Stimulated activated CD4-positive, alpha-beta T cell treated with anti-CD3 and anti-CD28 coated beads, Interleukin-15, amount 100 ng/mL, for 48 hours (primary cell): ENCODE results near the gene PRKCSH.
"Not testable (repeated sequence)": the region's sequence is repeated elsewhere in the genome, so short reads cannot be mapped to it uniquely, and the experiment has no call there.

Source experiments
- DNase-seq, 2 donors: peaks; one replicate each; pipeline ENCODE4 v3.0.0-alpha.2; 2020; ENCODE audit warnings: low read depth in 2 of 2

The PRKCSH gene

GRCh38 chr19:11418549-11419506 lies 16.6 kb upstream of the PRKCSH start, which contains the start of gene RGL3:
RGL3 (minus strand) TSS chr19:11419314; CDS start chr19:11419278, 36 bp downstream.
- no peak for DNase-seq

GRCh38 chr19:11420429-11421370 lies 14.7 kb upstream of the PRKCSH start:
- no peak for DNase-seq

- DNase-seq = peak; percentile 30 to 46
Measured at GRCh38 chr19:11421371-11422098, 13.9 kb upstream of the PRKCSH start.

DNA sequence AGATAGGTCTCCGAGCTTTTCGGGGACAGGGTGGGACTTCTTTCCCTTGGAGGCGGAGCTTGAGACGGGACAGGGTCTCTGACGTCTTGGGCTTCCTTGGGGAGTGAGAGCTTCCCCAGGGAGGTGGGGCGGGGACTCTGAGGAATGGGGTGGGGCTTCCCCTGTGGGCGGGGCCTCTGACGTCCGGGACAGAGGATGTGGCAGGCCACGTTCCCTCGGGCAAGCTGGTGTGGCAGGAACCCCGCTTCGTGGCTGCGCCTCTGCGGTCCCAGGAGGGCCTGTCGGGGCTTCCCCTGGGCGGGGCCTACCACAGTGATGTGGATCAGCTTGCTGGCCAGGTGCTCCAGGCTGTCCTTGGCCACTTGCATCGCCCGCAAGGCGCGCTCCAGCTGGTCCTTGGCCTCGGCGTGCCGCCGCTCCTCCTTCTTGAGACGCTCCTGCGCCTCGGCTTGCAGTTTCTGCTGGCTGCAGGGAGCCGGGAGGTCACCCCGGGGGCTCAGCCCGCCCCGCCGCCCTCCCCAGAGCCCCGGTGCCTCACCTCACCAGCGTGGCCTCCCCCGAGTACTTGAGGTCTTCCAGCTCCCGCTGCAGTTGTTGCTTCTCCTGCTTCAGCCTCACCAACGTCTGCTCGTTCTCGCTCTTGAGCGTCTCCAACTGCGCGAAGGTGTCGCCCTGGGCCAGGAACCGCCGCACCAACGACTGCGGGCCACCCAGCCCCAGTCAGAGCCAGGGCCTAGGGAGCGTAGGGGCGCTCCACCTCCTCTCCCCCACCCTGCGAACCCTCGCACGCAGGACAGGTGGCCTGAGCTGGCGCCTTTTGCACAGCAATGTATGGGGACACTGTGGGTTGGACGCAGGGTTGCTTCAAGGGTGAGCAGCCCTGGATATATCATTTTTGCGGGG lies 13.0 kb upstream of the PRKCSH start:
- peak; percentile 49 to 59 for DNase-seq

DNA sequence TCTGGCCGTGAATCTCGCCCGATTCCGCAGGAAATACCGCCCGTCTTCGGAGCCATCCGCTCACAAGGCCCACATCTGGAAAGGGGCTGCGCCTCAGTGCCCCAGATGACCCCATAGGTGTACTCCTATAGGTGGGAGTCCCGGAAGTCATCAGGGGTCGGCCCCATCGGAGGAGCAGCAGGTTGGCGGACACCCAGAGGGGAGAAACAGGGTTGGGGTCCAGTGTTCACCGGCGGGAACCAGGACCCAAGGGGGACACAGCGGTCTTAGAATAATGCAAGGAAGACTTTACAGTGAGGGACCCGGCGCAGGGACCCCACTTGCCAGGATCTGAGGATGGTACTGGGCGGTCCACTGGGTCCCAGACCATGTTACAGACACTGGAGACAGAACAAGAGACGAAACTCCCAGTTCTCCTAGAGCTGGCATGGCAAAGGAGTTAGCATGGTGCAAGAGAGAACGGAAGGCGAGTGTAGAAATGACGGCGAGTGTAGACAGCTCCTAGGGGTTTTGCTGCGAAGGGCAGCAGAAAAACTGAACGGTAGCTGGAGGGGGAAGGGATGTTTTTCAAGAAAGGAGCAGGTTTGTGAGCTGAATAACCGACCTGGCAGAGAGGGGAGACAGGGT lies 12.2 kb upstream of the PRKCSH start:
- DNase-seq = no peak

GRCh38 chr19:11423791-11424181 lies 11.6 kb upstream of the PRKCSH start:
- DNase-seq = no peak

DNA sequence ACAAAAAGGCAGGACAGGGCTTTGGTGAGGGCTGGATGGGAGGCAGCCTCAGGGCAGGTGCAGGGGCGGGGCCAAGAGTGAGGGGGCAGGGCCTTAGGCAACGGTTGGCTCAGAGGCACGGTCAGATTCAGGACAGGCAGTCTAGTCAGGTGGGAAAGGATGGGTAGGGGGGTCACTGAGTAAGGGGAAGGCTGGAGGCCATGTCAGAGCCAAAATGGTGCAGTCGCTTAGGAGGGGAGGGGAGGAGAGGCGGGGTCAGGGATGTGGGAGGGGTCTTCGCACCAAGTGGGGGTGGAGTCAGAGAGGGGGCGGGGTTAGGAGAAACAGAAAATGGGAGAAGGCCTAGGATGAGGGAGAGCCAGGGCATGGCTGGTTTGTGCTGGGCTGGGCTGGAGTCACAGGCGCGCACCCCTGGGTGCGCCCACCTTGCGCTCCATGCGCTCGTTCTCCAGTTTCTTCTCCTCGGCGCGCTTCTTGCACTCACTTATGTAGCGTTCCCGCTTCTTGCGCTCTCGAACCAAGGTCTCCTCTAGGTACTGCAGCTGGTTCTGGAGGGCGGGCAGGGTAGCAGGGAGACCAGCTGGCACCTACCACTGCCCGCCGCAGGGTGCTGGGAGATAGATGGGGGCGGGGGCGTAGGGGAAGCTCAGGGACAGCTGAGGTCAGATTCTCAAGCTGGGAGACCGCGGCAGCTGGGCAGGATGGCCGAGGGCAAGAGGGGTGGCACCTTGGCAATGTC lies 9.5 kb upstream of the PRKCSH start:
- DNase-seq = no peak

- no peak for DNase-seq
Measured at GRCh38 chr19:11426656-11427055, 8.8 kb upstream of the PRKCSH start.

- DNase-seq = not testable (repeated sequence)
Measured at GRCh38 chr19:11433526-11433925, 1.9 kb upstream of the PRKCSH start.

GRCh38 chr19:11434703-11435056 lies 755 bp upstream of the PRKCSH start:
- no peak for DNase-seq

DNA sequence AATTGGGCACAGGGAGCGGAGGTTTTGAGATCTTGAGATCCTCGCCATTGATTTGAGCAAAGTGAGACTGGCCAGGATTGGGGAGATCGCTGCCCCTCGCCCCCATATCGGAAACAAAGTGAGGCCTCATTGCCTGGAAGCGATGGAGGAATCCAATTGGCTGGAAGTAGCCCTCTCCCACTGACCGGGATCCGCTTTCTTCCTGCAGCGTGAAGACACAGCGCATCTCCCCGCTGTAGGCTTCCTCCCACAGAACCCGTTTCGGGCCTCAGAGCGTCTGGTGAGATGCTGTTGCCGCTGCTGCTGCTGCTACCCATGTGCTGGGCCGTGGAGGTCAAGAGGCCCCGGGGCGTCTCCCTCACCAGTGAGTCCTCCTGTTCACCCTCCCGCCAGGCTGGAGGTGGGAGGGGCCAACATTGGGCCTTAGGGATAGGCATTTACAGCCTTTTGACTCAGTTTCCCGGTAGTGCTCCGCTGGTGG lies 438 bp downstream of the PRKCSH start:
- no peak for DNase-seq

- no peak for DNase-seq
Measured at GRCh38 chr19:11437955-11438354, 2.5 kb downstream of the PRKCSH start.

- DNase-seq = no peak
Measured at GRCh38 chr19:11444059-11444458, 8.6 kb downstream of the PRKCSH start.

- no peak for DNase-seq
Measured at GRCh38 chr19:11445141-11445540, 9.7 kb downstream of the PRKCSH start.

DNA sequence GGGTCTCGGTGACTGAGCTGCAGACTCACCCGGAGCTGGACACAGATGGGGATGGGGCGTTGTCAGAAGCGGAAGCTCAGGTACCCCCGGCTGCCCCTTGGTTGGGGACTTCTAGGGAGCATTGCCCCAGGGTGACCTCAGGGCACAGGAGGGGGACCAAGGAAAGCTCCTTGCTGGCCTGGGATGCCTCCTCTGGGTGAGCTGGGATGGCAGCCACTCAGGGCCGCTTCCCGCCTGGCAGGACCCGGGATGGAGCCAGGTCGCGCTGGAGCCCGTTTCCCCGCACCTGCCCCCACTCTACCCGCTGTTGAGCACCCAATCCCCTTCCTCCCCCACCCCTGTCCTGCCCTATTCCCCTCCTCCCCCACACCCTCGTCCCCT lies 10.8 kb downstream of the PRKCSH start:
- no peak for DNase-seq

DNA sequence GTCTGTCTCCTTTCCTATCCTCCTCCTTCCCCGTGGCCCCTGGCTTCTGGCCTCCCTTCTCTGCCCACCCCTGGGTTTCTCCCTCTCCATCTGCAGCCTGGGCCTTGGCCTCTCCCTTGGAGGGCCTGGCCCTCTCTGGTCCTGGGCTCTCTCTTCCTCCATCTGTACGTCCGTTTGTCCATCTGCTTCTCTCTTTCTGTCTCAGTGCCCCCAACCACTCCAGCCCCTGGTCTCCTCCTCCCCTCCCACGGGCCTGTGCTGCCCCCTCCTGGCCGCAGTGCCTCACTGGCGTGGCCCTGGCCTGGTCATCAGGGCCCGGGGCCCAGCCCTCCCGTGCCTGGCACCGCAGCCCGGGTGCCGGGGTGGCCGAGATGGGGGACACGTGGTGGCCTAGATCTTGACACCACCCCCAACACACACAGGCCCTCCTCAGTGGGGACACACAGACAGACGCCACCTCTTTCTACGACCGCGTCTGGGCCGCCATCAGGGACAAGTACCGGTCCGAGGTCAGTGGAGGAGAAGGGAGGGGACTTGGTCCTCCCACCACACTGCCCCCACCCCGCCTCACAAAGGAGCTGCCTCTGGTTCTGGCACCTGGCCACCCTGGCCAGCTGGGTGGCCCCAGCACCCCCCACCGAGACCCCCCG lies 11.3 kb downstream of the PRKCSH start:
- DNase-seq = no peak

DNA sequence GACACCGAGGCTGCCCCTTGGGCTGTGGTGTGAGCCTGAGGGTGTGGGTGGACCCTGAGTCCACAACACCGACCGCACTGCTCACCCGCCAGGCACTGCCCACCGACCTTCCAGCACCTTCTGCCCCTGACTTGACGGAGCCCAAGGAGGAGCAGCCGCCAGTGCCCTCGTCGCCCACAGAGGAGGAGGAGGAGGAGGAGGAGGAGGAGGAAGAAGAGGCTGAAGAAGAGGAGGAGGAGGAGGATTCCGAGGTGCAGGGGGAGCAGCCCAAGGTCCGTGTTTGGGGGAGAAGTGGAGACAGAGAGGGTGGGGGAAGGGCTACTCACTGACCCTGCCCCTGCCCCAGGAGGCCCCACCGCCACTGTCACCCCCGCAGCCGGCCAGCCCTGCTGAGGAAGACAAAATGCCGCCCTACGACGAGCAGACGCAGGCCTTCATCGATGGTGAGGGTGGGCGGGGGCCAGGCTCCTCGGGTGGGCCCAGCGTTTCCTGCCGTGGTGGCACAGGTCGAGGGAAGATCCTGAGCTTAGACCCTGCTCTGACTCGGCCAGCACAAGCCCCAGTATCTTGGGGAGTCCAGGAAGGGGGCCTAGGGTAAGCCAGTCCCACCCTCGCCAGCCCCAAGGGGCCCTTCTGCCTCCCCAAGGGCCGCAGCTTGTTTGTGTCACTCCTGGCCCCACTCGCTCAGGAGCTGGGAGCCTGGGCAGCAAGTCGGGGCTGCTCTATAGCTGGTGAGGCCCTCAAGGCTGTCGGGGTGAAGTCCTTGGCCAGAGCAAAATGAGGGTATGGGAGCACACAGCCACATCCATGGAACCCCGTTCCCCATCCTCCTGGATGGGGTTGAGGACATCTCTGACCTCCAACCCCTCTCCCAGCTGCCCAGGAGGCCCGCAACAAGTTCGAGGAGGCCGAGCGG lies 12.2 kb downstream of the PRKCSH start:
- no peak for DNase-seq

- DNase-seq = no peak
Measured at GRCh38 chr19:11448410-11448809, 13.0 kb downstream of the PRKCSH start.
